Stimulated activated CD8-positive, alpha-beta memory T cell treated with anti-CD3 and anti-CD28 coated beads, Interleukin-7, amount 100 ng/mL, for 4 hours (primary cell): ENCODE measurements around the gene CD2.

ENCODE experiments used
- DNase-seq, 2 donors: peaks; one replicate each; pipeline ENCODE4 v3.0.0-alpha.2; 2020; ENCODE audit warnings: low read depth in 2 of 2

CD2 gene

DNA sequence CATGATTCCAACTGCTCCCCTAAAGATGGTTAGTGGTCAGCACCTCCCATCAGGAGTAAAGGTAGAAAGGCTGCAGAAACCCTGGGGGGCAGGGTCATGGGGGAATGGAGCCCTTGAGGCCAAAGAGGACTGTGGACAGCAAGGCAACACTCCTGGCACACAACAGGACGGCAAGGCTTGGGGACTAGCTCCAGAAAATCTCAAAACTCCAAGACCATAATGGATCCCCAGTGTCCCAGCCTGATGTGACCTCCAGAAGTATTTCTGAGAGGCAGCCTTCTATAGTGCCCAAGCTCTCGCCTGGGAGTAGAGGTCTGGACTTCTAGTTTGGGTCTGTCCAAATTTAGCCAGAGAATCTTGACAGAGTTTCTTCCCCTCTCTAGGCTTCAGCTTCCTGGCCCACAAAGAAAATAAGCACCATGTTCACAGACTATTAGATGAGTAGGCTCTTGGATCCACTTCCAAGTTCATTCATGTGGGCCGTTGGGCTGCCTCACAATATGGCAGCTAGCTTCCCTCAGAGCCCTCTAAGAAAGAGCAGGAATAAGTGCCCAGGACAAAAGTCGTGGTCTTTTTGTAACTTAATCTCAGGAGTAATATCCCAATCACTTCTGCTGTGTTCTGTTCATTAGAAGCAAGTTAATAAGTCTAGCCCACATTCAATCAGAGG is 6.9 kb downstream of the CD2 start:
- DNase-seq = no peak

GRCh38 chr1:116762281-116762680 is 8.1 kb downstream of the CD2 start:
- DNase-seq = no peak

- no peak for DNase-seq
Observed at GRCh38 chr1:116762781-116763115, 8.5 kb downstream of the CD2 start.

GRCh38 chr1:116763116-116763786 is 9.0 kb downstream of the CD2 start:
- DNase-seq = no peak

- peak in 1 of 2 donors; percentile 40 for DNase-seq
Observed at GRCh38 chr1:116763787-116764465, 9.7 kb downstream of the CD2 start.

DNA sequence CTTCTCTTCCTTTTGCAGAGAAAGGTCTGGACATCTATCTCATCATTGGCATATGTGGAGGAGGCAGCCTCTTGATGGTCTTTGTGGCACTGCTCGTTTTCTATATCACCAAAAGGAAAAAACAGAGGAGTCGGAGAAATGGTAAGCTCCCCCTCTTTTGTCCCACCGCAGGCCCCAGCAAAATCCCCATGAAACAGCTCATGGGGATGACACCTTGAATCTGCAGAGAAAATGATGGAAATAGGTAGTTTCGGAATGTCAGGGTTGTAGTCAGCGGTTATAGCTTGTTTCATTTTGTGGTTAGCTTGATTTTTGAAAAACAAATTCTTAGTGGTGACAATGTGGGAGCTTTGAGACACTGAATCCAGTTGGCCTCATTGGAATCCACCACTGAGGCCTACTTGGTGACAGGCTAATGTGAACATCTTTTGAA is 10.3 kb downstream of the CD2 start:
- no peak for DNase-seq

DNA sequence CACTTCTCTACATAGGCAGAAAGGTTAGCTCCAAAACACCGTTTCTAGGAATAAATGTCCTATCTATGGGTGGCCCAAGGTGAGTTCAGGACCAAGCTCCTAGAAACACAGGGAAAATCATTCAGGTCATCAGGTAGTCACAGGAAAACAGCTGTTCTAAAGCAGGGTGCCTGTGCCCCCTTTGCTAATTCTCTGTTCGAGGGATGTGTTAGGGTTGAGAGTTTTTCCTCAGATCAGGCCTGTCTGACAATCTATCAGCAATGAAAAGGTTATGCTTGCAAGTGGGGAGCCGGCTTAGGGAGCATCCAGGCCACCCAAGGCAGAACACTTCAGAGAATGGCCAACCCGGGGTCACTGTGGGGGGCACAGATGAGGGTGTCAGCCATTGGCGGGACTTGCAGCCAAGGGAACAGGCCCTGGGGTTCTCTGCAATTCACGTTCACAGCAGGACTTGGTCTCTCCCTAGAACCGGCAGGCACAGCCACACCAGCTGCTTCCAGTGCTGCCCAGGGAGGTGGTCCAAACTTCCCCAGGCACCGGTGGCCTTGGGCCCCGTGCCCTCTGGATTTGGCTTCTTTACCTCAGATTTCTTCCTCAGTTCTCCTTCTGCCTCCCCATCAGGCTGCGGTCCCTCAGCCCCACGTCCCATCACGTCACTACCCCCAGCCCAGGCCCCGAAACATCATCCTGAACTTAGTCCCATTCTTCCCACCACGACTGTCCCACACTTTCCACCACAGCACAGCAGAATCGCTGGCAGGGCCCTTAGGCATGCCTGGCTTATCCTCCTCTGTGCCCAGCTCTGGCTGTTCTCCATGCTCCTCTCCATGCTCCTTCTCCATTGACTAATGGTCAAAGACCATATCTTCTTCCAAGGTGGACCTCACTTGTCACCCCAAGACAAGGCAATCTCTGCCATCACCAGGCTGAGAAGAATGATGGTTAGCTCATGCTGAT is 11.0 kb downstream of the CD2 start:
- DNase-seq = no peak

- DNase-seq = no peak
Observed at GRCh38 chr1:116765962-116766361, 11.7 kb downstream of the CD2 start.

- no peak for DNase-seq
Observed at GRCh38 chr1:116766616-116767469, 12.6 kb downstream of the CD2 start.

DNA sequence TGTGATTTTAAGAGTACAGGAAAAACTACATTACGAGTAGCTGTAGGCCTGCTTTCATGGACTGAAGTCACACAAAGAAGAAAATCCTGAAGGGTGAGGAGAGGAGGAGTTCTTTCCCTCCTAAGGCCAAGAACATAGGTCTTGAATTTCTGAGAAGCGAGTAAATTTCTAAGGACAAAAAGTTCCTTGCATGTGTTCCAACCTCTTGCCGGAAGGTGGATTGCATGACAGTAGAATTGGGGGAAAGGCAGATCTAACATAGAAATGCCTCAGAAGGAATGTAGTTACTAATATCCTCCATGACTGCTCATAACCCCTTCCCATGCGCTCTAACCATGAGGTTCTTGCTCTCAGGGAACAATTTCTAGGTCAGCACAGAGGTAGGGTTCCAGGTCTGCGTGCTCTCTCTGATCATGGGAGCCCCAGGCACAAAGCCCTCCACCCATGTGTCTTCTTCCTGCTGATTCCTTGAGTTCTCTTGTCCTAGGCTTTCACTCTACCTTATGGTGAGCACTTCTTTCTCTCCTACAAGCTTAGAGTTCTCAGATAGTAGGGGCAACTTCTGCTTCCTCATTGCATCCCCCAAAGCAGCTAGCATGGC is 13.7 kb downstream of the CD2 start:
- DNase-seq = no peak

GRCh38 chr1:116768416-116769103 is 14.3 kb downstream of the CD2 start:
- DNase-seq = no peak

DNA sequence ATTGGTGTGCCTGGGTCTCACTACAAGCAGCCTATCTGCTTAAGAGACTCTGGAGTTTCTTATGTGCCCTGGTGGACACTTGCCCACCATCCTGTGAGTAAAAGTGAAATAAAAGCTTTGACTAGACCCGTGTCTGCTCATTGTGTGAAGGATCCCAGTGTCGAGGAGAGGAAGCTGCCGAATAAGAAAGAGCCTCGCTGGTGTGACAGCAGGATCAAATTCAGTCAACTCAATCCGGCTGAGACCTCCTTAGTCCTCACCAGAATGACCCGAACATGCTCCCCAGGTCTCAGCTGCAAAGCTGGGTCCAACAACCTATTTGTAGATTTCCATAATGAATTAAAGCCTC is 14.8 kb downstream of the CD2 start:
- no peak for DNase-seq

- DNase-seq = peak; percentile 67 to 70
Observed at GRCh38 chr1:116769561-116769977, 15.3 kb downstream of the CD2 start.

DNA sequence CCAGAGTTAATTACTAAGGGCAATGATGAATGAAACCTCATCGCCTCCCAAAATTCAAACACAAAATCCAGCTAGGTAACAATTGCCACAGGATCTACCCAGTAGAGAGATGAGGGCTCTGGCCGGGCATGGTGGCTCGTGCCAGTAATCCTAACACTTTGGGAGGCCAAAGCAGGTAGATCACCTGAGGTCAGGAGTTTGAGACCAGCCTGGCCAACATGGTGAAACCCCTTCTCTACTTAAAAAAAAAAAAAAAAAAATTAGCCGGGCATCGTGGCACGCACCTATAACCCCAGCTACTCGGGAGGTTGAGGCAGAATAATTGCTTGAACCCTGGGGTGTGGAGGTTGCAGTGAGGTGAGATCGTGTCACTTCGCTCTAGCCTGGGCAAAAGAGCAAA is 15.8 kb downstream of the CD2 start:
- DNase-seq = no peak

DNA sequence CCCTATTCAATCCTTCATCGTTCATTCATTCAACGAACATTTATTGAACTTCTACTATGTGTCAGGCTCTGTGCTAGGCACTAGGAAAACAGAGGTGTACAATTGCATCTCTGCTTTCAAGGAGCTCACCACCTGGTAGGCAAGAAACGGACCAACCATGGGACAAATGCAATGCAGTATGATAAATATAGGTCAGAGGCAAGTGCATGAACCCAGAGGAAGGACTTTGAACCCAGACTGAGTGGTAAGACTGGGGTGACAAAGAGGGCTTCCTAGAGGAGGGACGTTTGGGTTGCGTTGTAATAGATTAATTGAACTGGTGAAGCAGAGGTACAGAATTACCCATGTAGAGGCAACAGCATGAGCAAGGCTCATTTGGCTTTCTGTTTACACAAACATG is 16.4 kb downstream of the CD2 start:
- DNase-seq = no peak

- no peak for DNase-seq
Observed at GRCh38 chr1:116771997-116772647, 17.9 kb downstream of the CD2 start.

DNA sequence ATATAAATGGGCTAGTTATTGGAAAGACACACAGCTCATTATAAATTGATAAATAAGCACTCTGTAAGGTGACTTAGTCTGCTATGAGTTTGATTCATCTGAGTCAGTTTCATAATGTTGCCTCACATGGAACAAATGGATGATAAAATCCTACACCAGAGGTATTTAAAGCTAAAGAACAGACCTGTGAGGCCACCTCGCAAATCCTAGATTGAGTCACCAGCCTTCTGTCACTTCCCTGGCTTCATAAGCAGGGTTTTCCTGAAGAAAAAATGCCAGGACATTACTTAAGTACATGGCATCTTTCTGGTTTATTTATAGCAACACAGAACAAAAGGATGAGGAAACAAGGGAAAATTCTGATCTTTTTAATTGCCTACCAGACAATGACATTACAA is 18.4 kb downstream of the CD2 start:
- no peak for DNase-seq

GRCh38 chr1:116775116-116775752 is 21.0 kb downstream of the CD2 start:
- no peak for DNase-seq
